Neuronal stem cell (in vitro differentiated cells): Measurements from ENCODE around the gene USP1.

Experiments used
- DNase-seq: peaks from one replicate; pipeline ENCODE4 v3.0.0-alpha.2; 2013; ENCODE audit warnings: low spot score
- H2AFZ ChIP-seq: one replicate; pipeline ENCODE4 v1.6.1; 2013; ENCODE audit warnings: mild to moderate bottlenecking, low read length, inconsistent platforms
- H2AK5ac ChIP-seq: 2 replicates; pipeline ENCODE4 v1.6.1; 2013; ENCODE audit warnings: low read depth, mild to moderate bottlenecking, inconsistent platforms, low read length, moderate library complexity, mixed read lengths
- H2BK120ac ChIP-seq: 2 replicates; pipeline ENCODE4 v1.6.1; 2013; ENCODE audit warnings: low read depth, mild to moderate bottlenecking, inconsistent platforms, low read length, moderate library complexity, mixed read lengths
- H2BK12ac ChIP-seq: one replicate; pipeline ENCODE4 v1.6.1; 2013; ENCODE audit warnings: low read length, inconsistent platforms
- H2BK15ac ChIP-seq: 2 replicates; pipeline ENCODE4 v1.6.1; 2013; ENCODE audit warnings: mild to moderate bottlenecking, low read length, inconsistent platforms, mixed read lengths
- H2BK5ac ChIP-seq: one replicate; pipeline ENCODE4 v1.6.1; 2013; ENCODE audit warnings: inconsistent platforms, mild to moderate bottlenecking, low read length, moderate library complexity
- H3K14ac ChIP-seq: one replicate; pipeline ENCODE4 v1.6.1; 2013; ENCODE audit warnings: low read length, inconsistent platforms
- H3K18ac ChIP-seq: 2 replicates; pipeline ENCODE4 v1.6.1; 2013; ENCODE audit warnings: low read length, inconsistent platforms
- H3K23ac ChIP-seq: 2 replicates; pipeline ENCODE4 v1.6.1; 2013; ENCODE audit warnings: low read depth, mild to moderate bottlenecking, mixed read lengths, low read length, inconsistent platforms; ENCODE audit not compliant: poor library complexity
- H3K27ac ChIP-seq: replicated peaks from 3 replicates; pipeline ENCODE4 v1.5.1; 2013; ENCODE audit warnings: low read length, inconsistent platforms
- H3K27me3 ChIP-seq, 3 experiments: 2 replicates each; pipeline ENCODE4 v1.6.1; 2013; ENCODE audit warnings: low read length in 3 of 3, mild to moderate bottlenecking in 2 of 3, inconsistent platforms in 1 of 3, low read depth in 1 of 3, mixed read lengths in 1 of 3, moderate library complexity in 1 of 3; ENCODE audit not compliant: control insufficient read depth in 3 of 3, insufficient read depth in 3 of 3
- H3K36me3 ChIP-seq, 2 donors: replicated peaks in 1 of 2; 2 replicates each; pipeline ENCODE4 v1.6.1; 2013; ENCODE audit warnings: low read length in 2 of 2; ENCODE audit not compliant: control insufficient read depth in 2 of 2, insufficient read depth in 2 of 2
- H3K4ac ChIP-seq: 2 replicates; pipeline ENCODE4 v1.6.1; 2013; ENCODE audit warnings: inconsistent platforms, mild to moderate bottlenecking, low read length, moderate library complexity
- H3K4me1 ChIP-seq, 2 donors: 1 replicate in 1 of 2; 2 replicates in 1 of 2; pipeline ENCODE4 v1.6.1; 2013; ENCODE audit warnings: low read length in 2 of 2, low read depth in 1 of 2; ENCODE audit not compliant: control insufficient read depth in 2 of 2, insufficient read depth in 1 of 2
- H3K4me2 ChIP-seq: one replicate; pipeline ENCODE4 v1.6.1; 2013; ENCODE audit warnings: mild to moderate bottlenecking, low read length, inconsistent platforms; ENCODE audit not compliant: insufficient read depth, poor library complexity, severe bottlenecking
- H3K4me3 ChIP-seq, 2 donors: 2 replicates each; pipeline ENCODE4 v1.5.1; 2013; ENCODE audit warnings: low read length in 2 of 2, mild to moderate bottlenecking in 2 of 2, inconsistent platforms in 1 of 2, moderate library complexity in 1 of 2
- H3K79me1 ChIP-seq: one replicate; pipeline ENCODE4 v1.6.1; 2013; ENCODE audit warnings: low read depth, mild to moderate bottlenecking, inconsistent platforms, low read length, moderate library complexity
- H3K9ac ChIP-seq: one replicate; pipeline ENCODE4 v1.6.1; 2013; ENCODE audit warnings: mild to moderate bottlenecking, low read depth, low read length, inconsistent platforms; ENCODE audit not compliant: poor library complexity
- H3K9me3 ChIP-seq, 2 donors: replicated peaks in 1 of 2; 2 replicates each; pipeline versions ENCODE3 to v1.6.1; 2013; ENCODE audit warnings: low read length in 2 of 2, mild to moderate bottlenecking in 2 of 2, inconsistent platforms in 1 of 2, low read depth in 1 of 2, mixed read lengths in 1 of 2, moderate library complexity in 1 of 2; ENCODE audit not compliant: control insufficient read depth in 2 of 2, insufficient read depth in 1 of 2
- H4K8ac ChIP-seq: one replicate; pipeline ENCODE4 v1.6.1; 2013; ENCODE audit warnings: low read depth, mild to moderate bottlenecking, inconsistent platforms, low read length, moderate library complexity
- H4K91ac ChIP-seq: one replicate; pipeline ENCODE4 v1.6.1; 2013; ENCODE audit warnings: low read length, low read depth, mild to moderate bottlenecking, inconsistent platforms; ENCODE audit not compliant: poor library complexity
- WGBS, 2 donors: extraction: QIAGEN DNeasy Blood & Tissue Kit; methylation state at CpG; one replicate each; pipeline ENCODE4 v1.1.7; 2013; ENCODE audit warnings: missing lambda C conversion rate in 2 of 2, mixed read lengths in 1 of 2; ENCODE audit not compliant: insufficient read length in 2 of 2, insufficient replicate concordance in 1 of 2; ENCODE audit errors: extremely low coverage in 2 of 2; 5-methylcytosine and 5-hydroxymethylcytosine counted together

Gene USP1

DNA sequence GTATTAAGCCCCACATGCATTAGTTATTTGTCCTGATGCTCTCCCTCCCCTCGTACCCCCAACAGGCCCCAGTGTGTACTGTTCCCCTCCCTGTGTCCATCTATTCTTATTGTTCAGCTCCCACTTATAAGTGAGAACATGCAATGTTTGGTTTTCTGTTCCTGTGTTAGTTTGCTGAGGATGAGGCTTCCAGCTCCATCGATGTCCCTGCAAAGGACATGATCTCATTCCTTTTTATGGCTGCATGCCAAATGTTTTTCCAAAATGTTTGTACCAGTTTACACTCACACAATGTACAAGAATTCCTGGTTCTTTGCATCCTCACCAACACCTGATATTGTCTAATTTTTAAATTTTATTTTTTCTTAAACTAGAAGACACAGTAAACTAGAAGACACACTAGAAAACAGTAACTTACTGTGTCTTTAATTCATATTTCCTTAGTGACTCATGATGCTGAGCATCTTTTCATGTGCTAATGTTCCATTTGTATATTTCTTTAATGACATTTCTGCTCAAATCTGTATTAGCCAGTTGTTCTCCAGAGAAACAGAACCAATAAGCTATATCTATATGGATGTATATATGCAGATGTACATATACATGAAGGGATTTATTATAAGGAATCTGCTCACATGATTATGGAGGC is 19.4 kb upstream of the USP1 start:
- no peak overlapping the region for H2AK5ac ChIP-seq
- WGBS, 2 donors: no CpG with 5 or more reads among the region's 2 CpGs
- no peaks in the 10 kb centered on the region for H3K36me3 ChIP-seq
- H3K27ac ChIP-seq: no peak overlapping the region
- no peaks in the 10 kb centered on the region for H3K9me3 ChIP-seq
- no peaks in the 10 kb centered on the region for H3K79me1 ChIP-seq
- H3K4me1 ChIP-seq: no peaks in the 10 kb centered on the region
- no peak overlapping the region for H3K9ac ChIP-seq
- no peak overlapping the region for H2BK12ac ChIP-seq
- no peak for DNase-seq
- H3K14ac ChIP-seq: no peak overlapping the region
- H3K4me3 ChIP-seq: no peak overlapping the region
- H4K8ac ChIP-seq: no peak overlapping the region
- no peak overlapping the region for H2BK5ac ChIP-seq
- H3K23ac ChIP-seq: no peak overlapping the region
- no peak overlapping the region for H3K4ac ChIP-seq
- no peak overlapping the region for H2BK120ac ChIP-seq
- H4K91ac ChIP-seq: no peak overlapping the region
- H2BK15ac ChIP-seq: no peak overlapping the region
- no peak overlapping the region for H3K18ac ChIP-seq
- no peaks in the 10 kb centered on the region for H3K27me3 ChIP-seq
- no peak overlapping the region for H3K4me2 ChIP-seq
- H2AFZ ChIP-seq: no peak overlapping the region

DNA sequence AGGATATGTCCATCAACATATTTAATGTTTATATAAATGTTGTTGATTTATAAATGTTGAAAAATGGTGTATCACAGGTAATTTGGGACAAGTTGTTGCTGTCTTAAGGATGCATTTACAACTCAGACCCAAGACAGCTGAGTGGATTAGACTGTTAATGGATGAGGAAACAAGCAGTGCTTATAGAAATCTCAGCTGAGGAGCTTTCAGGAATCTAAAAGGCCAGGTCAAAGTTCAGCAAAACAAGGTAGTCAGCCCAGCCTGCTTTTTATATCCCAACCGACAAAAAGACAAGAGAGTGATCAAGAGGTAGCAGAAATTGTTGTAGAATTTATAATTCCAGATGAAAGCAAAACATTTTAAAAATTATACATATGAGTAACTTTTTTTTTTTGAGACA is 16.6 kb upstream of the USP1 start:
- Histone ChIP-seq H3K4me1 (peaks cover 0 to 2% of the 10 kb centered on the region in 2 donors), H3K23ac (no peak overlapping the region), H3K4me3 (no peak overlapping the region), H3K9ac (no peak overlapping the region), H4K91ac (no peak overlapping the region), H3K79me1 (no peaks in the 10 kb centered on the region), H3K36me3 (no peaks in the 10 kb centered on the region), H2BK15ac (no peak overlapping the region), H2AFZ (no peak overlapping the region), H2AK5ac (no peak overlapping the region), H2BK120ac (no peak overlapping the region), H2BK12ac (no peak overlapping the region), H3K4ac (no peak overlapping the region), H3K4me2 (no peak overlapping the region), H3K14ac (no peak overlapping the region), H3K18ac (no peak overlapping the region), H3K9me3 (no peaks in the 10 kb centered on the region), H4K8ac (no peak overlapping the region), H3K27me3 (no peaks in the 10 kb centered on the region), H2BK5ac (no peak overlapping the region), H3K27ac (no peak overlapping the region)
- no CpG with 5 or more reads among the region's 1 CpG for WGBS, 2 donors
- no peak for DNase-seq

DNA sequence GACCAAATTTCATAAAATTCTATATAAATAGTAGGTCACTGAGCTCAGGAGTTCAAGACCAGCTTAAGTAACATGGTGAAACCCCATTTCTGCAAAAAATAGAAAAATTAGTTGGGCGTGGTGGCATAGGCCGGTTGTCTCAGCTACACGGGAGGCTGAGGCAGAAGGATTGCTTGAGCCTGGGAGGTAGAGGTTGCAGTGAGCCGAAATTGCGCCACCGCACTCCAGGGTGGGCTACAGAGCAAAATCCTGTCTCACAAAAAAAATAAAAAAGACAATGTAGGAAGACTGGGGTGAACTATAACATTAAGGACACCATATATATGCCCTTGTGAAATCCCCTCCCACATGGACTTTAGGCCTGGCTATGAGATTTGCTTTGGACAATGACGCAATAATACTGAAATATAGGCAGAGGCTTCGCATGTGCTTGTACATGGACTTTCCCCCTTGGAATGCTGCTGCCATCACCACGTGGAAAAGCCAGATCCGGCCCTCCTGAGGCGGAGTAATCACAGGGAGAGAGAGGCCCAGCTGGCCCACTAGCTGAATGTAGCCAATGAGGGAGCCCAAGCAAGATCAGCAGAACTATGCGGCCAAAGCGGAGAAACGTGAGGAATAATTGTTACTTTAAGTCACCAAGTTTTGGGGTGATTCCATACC is 13.1 kb upstream of the USP1 start:
- H3K27me3 ChIP-seq: no peaks in the 10 kb centered on the region
- H2BK5ac ChIP-seq: no peak overlapping the region
- H3K9me3 ChIP-seq: no peaks in the 10 kb centered on the region
- H2BK120ac ChIP-seq: no peak overlapping the region
- no peak overlapping the region for H3K14ac ChIP-seq
- H3K27ac ChIP-seq: no peak overlapping the region
- H2AFZ ChIP-seq: peak overlapping the region; percentile 6
- peaks cover 0 to 5% of the 10 kb centered on the region in 2 donors for H3K4me1 ChIP-seq
- no peak overlapping the region for H4K8ac ChIP-seq
- H2BK12ac ChIP-seq: no peak overlapping the region
- no peak overlapping the region for H3K4me2 ChIP-seq
- no peaks in the 10 kb centered on the region for H3K36me3 ChIP-seq
- no peaks in the 10 kb centered on the region for H3K79me1 ChIP-seq
- no CpG with 5 or more reads among the region's 14 CpGs for WGBS, 2 donors
- H2BK15ac ChIP-seq: no peak overlapping the region
- no peak overlapping the region for H3K4ac ChIP-seq
- no peak overlapping the region for H2AK5ac ChIP-seq
- H3K4me3 ChIP-seq: no peak overlapping the region
- H4K91ac ChIP-seq: no peak overlapping the region
- peak overlapping the region; percentile 38 for H3K23ac ChIP-seq
- no peak overlapping the region for H3K9ac ChIP-seq
- no peak for DNase-seq
- no peak overlapping the region for H3K18ac ChIP-seq

DNA sequence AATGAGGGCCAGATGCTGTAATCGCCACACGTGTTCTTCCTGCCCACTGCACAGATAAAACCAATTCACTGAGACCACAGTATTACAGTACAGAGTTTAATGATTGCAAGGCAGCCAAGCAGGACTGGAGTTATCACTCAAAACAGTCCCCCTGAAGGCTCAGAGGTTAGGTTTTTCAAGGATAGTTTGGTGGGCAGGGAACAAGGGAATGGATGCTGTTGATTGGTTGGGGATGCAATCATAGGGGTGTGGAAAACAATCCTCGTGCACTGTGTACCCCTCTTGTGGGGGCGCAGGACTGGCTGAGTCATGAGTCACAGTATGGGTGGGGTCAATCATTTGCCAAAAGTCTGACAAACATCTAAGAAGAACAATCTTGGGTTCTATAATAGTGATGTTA is 12.4 kb upstream of the USP1 start:
- no CpG with 5 or more reads among the region's 4 CpGs for WGBS, 2 donors
- Histone ChIP-seq H3K4ac (no peak overlapping the region), H2AK5ac (no peak overlapping the region), H3K4me2 (no peak overlapping the region), H4K91ac (no peak overlapping the region), H3K14ac (no peak overlapping the region), H3K4me3 (no peak overlapping the region), H3K79me1 (no peaks in the 10 kb centered on the region), H3K9me3 (no peaks in the 10 kb centered on the region), H2BK12ac (no peak overlapping the region), H2BK120ac (no peak overlapping the region), H2AFZ (no peak overlapping the region), H3K23ac (no peak overlapping the region), H3K9ac (no peak overlapping the region), H3K27ac (no peak overlapping the region), H3K18ac (no peak overlapping the region), H3K4me1 (peaks cover 0 to 5% of the 10 kb centered on the region in 2 donors), H2BK5ac (no peak overlapping the region), H4K8ac (no peak overlapping the region), H2BK15ac (no peak overlapping the region), H3K36me3 (no peaks in the 10 kb centered on the region), H3K27me3 (no peaks in the 10 kb centered on the region)
- DNase-seq: no peak
